HL-60 (cell line): ENCODE results near the gene RIPOR2.

ENCODE experiments used
- DNase-seq, 2 experiments: peaks; one replicate each; pipeline ENCODE4 v3.0.0-alpha.2; 2010 to 2020; ENCODE audit warnings: low read depth in 1 of 2, low spot score in 1 of 2
- H3K27ac ChIP-seq: fragments of 250-450 bp; sonication (Bioruptor Pico); replicated peaks from 2 replicates; pipeline ENCODE4 v1.5.1; 2020; ENCODE audit warnings: mild to moderate bottlenecking, moderate library complexity
- H3K27me3 ChIP-seq: fragments of 250-450 bp; sonication (Bioruptor Pico); 2 replicates; pipeline ENCODE4 v1.5.1; 2021; ENCODE audit warnings: mild to moderate bottlenecking, moderate library complexity; ENCODE audit not compliant: insufficient read depth, poor library complexity, severe bottlenecking
- H3K4me3 ChIP-seq: replicated peaks from 2 replicates; pipeline ENCODE4 v1.5.1; 2011; ENCODE audit warnings: mild to moderate bottlenecking, control low read depth, low read length; ENCODE audit not compliant: insufficient read depth
- CTCF ChIP-seq: IDR thresholded peaks from one replicate; pipeline ENCODE4 v1.5.1; 2011; ENCODE audit warnings: low read length, control low read depth, inconsistent platforms; ENCODE audit not compliant: insufficient read depth
- GABPA ChIP-seq: IDR thresholded peaks from 2 replicates; pipeline ENCODE4 v1.6.1; 2012; ENCODE audit warnings: low read depth
- POLR2AphosphoS5 ChIP-seq: IDR thresholded peaks from 2 replicates; pipeline ENCODE4 v1.6.1; 2012; ENCODE audit warnings: low read depth
- REST ChIP-seq: IDR thresholded peaks from 2 replicates; pipeline ENCODE4 v1.6.1; 2012; ENCODE audit warnings: low read depth; ENCODE audit not compliant: insufficient replicate concordance
- SPI1 ChIP-seq: IDR thresholded peaks from 2 replicates; pipeline ENCODE4 v1.6.1; 2012; ENCODE audit warnings: low read depth, mild to moderate bottlenecking, borderline replicate concordance

RIPOR2 gene

GRCh38 chr6:24963887-24964570, 28.3 kb upstream of the RIPOR2 start:
- no peak overlapping the region for H3K27ac ChIP-seq
- TF ChIP-seq GABPA (no peak), POLR2AphosphoS5 (no peak), CTCF (no peak), REST (no peak), SPI1 (no peak)
- no peak for DNase-seq

GRCh38 chr6:24963339-24963738, 27.6 kb upstream of the RIPOR2 start:
- DNase-seq, result no peak
- no peak for TF ChIP-seq CTCF
- no peak for TF ChIP-seq REST
- no peak for TF ChIP-seq POLR2AphosphoS5
- no peak for TF ChIP-seq GABPA
- no peak for TF ChIP-seq SPI1
- H3K27me3 ChIP-seq, result no peaks in the 10 kb centered on the region
- H3K27ac ChIP-seq, result no peak overlapping the region
- no peak overlapping the region for H3K4me3 ChIP-seq

More at GRCh38 chr6:24963887-24964570, 28.3 kb upstream of the RIPOR2 start:
- no peak overlapping the region for H3K4me3 ChIP-seq
- H3K27me3 ChIP-seq, result no peaks in the 10 kb centered on the region

- TF ChIP-seq POLR2AphosphoS5 (no peak), SPI1 (no peak), GABPA (no peak), CTCF (no peak), REST (no peak)
- Histone ChIP-seq H3K27me3 (no peaks in the 10 kb centered on the region), H3K27ac (no peak overlapping the region), H3K4me3 (no peak overlapping the region)
- DNase-seq, result no peak
Observed at GRCh38 chr6:24961852-24962251, 26.1 kb upstream of the RIPOR2 start.
